DND-41 (cell line): ENCODE results near the gene FPR3.

ENCODE experiments used
- CTCF ChIP-seq: IDR thresholded peaks from 2 replicates; pipeline ENCODE4 v1.5.1; 2012; ENCODE audit warnings: borderline replicate concordance, low read length, moderate library complexity, mild to moderate bottlenecking; ENCODE audit not compliant: poor library complexity, severe bottlenecking; ENCODE audit errors: extremely low read depth
- EZH2 ChIP-seq: IDR thresholded peaks from 3 replicates; pipeline ENCODE4 v1.6.1; 2012; ENCODE audit warnings: borderline replicate concordance, low read depth, mild to moderate bottlenecking, moderate library complexity, low read length, inconsistent platforms; ENCODE audit not compliant: severe bottlenecking

- TF ChIP-seq CTCF (no peak), EZH2 (no peak)
These were observed 2.5 kb downstream of the FPR3 start for GRCh38 chr19:51797480-51797879.
